ENCODE data around the gene DIAPH2. TPM values are rescaled to one million over a fixed set of nuclear protein-coding genes. Genes with fewer than 3 reads are reported as not detected.

The DIAPH2 gene
- total RNA-seq, 4 donors from 2014 or later, result 12.1 to 41.6 (median 29.1) TPM

DNA sequence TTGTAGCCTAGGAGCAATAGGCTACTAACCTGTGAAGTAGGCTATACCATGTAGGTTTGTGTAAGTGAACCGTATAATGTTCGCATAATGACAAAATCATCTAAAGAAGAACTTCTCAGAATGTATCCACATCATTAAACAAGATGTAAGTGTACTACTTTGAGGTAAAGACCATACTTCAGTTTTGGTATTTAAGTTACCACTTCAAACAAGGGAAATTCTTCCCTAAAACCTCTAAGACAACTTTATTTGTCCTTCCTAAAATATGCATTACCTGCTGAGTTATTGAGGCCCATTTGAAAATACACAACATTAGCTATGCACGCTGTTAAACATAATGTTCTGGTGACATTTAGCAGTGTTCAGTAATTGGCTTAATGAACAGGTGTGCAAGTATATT is 381.7 kb downstream of the DIAPH2 start:
- intact Hi-C loops (cut with DNase I; ENCODE audit: low total_unique reads), result no loop called here
- Histone ChIP-seq H3K9me3 (no peaks in the 10 kb centered on the region), H3K36me3 (no peaks in the 10 kb centered on the region), H3K4me1 (no peaks in the 10 kb centered on the region), H3K27ac (no peak overlapping the region), H3K4me3 (no peak overlapping the region), H3K27me3 (no peaks in the 10 kb centered on the region)
- DNase-seq (no peak), ATAC-seq (no peak)
- TF ChIP-seq, protein P1, sequence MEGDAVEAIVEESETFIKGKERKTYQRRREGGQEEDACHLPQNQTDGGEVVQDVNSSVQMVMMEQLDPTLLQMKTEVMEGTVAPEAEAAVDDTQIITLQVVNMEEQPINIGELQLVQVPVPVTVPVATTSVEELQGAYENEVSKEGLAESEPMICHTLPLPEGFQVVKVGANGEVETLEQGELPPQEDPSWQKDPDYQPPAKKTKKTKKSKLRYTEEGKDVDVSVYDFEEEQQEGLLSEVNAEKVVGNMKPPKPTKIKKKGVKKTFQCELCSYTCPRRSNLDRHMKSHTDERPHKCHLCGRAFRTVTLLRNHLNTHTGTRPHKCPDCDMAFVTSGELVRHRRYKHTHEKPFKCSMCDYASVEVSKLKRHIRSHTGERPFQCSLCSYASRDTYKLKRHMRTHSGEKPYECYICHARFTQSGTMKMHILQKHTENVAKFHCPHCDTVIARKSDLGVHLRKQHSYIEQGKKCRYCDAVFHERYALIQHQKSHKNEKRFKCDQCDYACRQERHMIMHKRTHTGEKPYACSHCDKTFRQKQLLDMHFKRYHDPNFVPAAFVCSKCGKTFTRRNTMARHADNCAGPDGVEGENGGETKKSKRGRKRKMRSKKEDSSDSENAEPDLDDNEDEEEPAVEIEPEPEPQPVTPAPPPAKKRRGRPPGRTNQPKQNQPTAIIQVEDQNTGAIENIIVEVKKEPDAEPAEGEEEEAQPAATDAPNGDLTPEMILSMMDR (IDR thresholded peaks at IDR 0.05 in 4 of 5, conservative IDR thresholded peaks at IDR 0.05 in 1 of 5), result no peak
- no peak for TF ChIP-seq POLR2A (IDR thresholded peaks at IDR 0.05)
- in situ Hi-C loops (cut with MboI; ENCODE audit: low sequenced_read_pairs in 4 of 4), result no loop called here

DNA sequence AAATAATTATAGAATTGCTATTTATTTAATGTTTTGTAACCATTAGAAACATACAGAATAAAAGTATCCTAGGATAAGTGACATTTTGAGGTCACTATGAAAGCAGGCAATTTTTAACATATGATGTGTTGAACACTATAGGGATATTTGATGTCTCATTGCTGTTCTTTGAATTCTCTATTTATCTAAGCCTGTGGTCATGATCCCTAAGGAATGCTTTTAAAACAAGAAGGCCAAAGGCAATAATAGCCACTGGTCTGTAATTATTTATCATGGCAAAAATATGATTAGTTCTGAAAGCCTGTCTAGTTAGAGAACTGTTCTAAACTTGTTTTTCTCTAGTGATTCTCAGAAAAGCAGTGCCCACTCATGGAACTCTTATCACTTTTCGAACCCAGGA is 385.7 kb downstream of the DIAPH2 start:
- Histone ChIP-seq H3K27ac (no peak overlapping the region), H3K36me3 (peaks cover 0 to 3% of the 10 kb centered on the region in 2 donors), H3K4me1 (no peaks in the 10 kb centered on the region), H3K4me3 (no peak overlapping the region), H3K27me3 (no peaks in the 10 kb centered on the region), H3K9me3 (no peaks in the 10 kb centered on the region)
- intact Hi-C loops (cut with DNase I; ENCODE audit: low total_unique reads) (no loop called here), in situ Hi-C loops (cut with MboI; ENCODE audit: low sequenced_read_pairs in 4 of 4) (no loop called here)
- no peak for DNase-seq
- no peak for TF ChIP-seq POLR2A (IDR thresholded peaks at IDR 0.05)
- TF ChIP-seq, protein P1 (IDR thresholded peaks at IDR 0.05 in 4 of 5, conservative IDR thresholded peaks at IDR 0.05 in 1 of 5), result no peak
- ATAC-seq, result no peak

DNA sequence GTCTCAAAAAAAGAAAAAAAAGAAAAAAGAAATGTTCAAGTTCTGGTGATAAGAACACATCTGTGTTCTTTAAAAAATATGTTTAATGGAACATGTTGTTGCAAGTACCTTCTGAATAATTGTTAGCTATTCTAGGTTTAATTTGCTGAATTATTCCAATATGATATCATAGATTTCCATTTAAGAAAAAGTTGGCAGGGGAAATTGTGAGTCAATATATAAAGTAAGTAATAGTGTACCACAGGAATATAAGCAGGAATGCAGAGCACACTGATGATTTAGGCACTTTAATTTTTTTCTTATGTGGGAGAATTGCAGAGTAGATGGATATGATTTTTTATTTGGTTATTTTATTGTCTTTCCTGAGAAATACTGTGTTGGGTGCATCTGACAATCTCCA is 389.8 kb downstream of the DIAPH2 start:
- in situ Hi-C loops (cut with MboI; ENCODE audit: low sequenced_read_pairs in 4 of 4), result no loop called here
- intact Hi-C loops (cut with DNase I; ENCODE audit: low total_unique reads), result no loop called here
- H3K27ac ChIP-seq, result no peak overlapping the region

DNA sequence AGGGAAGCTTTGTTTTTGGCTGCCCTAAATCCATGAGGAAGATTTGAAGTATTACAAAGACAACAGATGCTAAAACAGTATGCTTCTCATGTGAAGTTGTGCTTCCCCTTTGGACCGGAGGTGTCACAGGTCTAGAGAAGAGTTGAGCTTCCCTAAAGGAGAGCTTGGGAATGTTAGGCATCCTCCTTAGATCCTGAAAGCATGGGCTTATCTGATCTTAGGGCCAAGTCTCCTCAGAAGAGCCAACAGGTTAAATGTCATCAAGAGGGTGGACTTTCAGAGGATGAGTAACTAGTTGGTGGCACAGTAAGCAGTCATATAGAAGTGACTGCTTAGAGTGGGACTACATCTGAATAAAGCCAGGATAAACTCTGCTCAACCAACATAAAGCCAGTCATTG is 404.5 kb downstream of the DIAPH2 start:
- no peak for ATAC-seq
- TF ChIP-seq POLR2A (IDR thresholded peaks at IDR 0.05), result no peak
- TF ChIP-seq, protein P1 (IDR thresholded peaks at IDR 0.05 in 4 of 5, conservative IDR thresholded peaks at IDR 0.05 in 1 of 5), result no peak
- Histone ChIP-seq H3K27ac (no peak overlapping the region), H3K4me1 (no peaks in the 10 kb centered on the region), H3K36me3 (no peaks in the 10 kb centered on the region), H3K27me3 (no peaks in the 10 kb centered on the region), H3K9me3 (no peaks in the 10 kb centered on the region), H3K4me3 (no peak overlapping the region)
- in situ Hi-C loops (cut with MboI; ENCODE audit: low sequenced_read_pairs in 4 of 4) (no loop called here), intact Hi-C loops (cut with DNase I; ENCODE audit: low total_unique reads) (no loop called here)
- DNase-seq, result no peak

More for the DNA sequence above, 389.8 kb downstream of the DIAPH2 start:
- H3K9me3 ChIP-seq, result no peaks in the 10 kb centered on the region
- H3K4me1 ChIP-seq, result no peaks in the 10 kb centered on the region
- TF ChIP-seq, protein P1 (IDR thresholded peaks at IDR 0.05 in 4 of 5, conservative IDR thresholded peaks at IDR 0.05 in 1 of 5), result no peak
- TF ChIP-seq POLR2A (IDR thresholded peaks at IDR 0.05), result no peak
- peaks cover 0 to 3% of the 10 kb centered on the region in 2 donors for H3K36me3 ChIP-seq
- H3K4me3 ChIP-seq, result no peak overlapping the region
- no peaks in the 10 kb centered on the region for H3K27me3 ChIP-seq
- no peak for DNase-seq
- no peak for ATAC-seq

DNA sequence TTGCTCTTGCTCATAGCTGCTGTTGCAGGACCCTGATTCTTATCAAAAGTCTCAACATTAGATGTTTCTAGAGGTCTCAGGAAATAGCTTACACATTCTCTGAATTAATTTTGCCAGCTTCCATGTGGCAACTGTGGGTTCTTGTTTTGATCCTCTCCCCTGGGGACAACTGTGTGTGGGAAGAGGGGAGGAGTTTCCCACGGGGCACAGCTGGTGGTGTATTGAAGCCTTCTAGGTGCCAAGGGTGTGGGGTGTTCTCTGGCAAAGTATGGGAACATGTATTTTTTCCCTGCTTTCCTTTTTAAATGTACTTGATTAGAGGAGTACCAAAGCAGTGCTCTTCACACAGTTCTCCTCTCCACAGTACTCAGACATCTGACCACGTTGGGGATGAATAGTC is 411.7 kb downstream of the DIAPH2 start:
- no peak overlapping the region for H3K27ac ChIP-seq
- no peak for TF ChIP-seq POLR2A (IDR thresholded peaks at IDR 0.05)
- in situ Hi-C loops (cut with MboI; ENCODE audit: low sequenced_read_pairs in 4 of 4) (no loop called here), intact Hi-C loops (cut with DNase I; ENCODE audit: low total_unique reads) (no loop called here)
- no peaks in the 10 kb centered on the region for H3K4me1 ChIP-seq
- DNase-seq, result no peak
- no peaks in the 10 kb centered on the region for H3K27me3 ChIP-seq
- ATAC-seq, result no peak
- H3K9me3 ChIP-seq, result no peaks in the 10 kb centered on the region
- no peak overlapping the region for H3K4me3 ChIP-seq
- no peaks in the 10 kb centered on the region for H3K36me3 ChIP-seq
